ENCODE data around the gene SMARCA5. TPM values are rescaled to one million over a fixed set of nuclear protein-coding genes. Genes with fewer than 3 reads are reported as not detected.
"Not testable (repeated sequence)": the region's sequence is repeated elsewhere in the genome, so short reads cannot be mapped to it uniquely, and the experiment has no call there.

The SMARCA5 gene
- total RNA-seq, 4 donors from 2014 or later: 12.3 to 44.1 (median 29.8) TPM

DNA sequence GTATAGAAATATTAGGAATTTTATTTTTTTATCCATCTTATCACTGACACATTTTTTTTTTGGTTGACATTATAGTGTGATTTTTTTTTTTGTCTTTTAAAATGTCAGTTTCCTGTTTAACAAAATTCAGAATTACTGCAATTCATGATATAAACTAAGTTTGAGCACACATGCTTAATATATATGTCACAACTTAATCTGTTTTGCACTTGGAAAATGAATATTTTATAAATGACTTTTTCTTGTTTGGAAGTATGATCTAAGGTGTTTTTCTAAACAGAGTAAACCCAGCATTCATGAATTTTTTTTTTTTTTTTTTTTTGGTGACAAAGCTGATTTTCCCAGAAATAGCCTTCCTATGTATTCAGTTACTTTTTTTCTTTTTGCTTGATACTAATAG lies 2.4 kb downstream of the SMARCA5 start:
- in situ Hi-C loops (cut with MboI; ENCODE audit: low pct_ligation_motif_present in 1 of 4, low pct_unique_long_range_greater_than_20kb in 1 of 4, low sequenced_read_pairs in 3 of 4) (loop anchor here in 1 of 4 donors (25.0 kb wide), 1 partner anchor 1596 kb away; no protein-coding TSS in a partner anchor), intact Hi-C loops (cut with DNase I; ENCODE audit: low total_unique reads) (no loop called here)
- Histone ChIP-seq H3K27ac (peak overlapping the region in 2 of 4 donors; percentile 96 to 99), H3K4me1 (peaks cover 18 to 51% (median 26%) of the 10 kb centered on the region in 4 donors), H3K9me3 (no peaks in the 10 kb centered on the region), H3K4me3 (peak overlapping the region in 1 of 4 donors; percentile 90), H3K36me3 (peaks cover 0 to 7% (median 0%) of the 10 kb centered on the region in 4 donors), H3K27me3 (no peaks in the 10 kb centered on the region)
- TF ChIP-seq EP300 (IDR thresholded peaks at IDR 0.05; ENCODE audit: low read depth) (no peak), POLR2A (IDR thresholded peaks at IDR 0.05) (no peak), POLR2AphosphoS5 (IDR thresholded peaks at IDR 0.05) (no peak)
- TF ChIP-seq, protein P1, sequence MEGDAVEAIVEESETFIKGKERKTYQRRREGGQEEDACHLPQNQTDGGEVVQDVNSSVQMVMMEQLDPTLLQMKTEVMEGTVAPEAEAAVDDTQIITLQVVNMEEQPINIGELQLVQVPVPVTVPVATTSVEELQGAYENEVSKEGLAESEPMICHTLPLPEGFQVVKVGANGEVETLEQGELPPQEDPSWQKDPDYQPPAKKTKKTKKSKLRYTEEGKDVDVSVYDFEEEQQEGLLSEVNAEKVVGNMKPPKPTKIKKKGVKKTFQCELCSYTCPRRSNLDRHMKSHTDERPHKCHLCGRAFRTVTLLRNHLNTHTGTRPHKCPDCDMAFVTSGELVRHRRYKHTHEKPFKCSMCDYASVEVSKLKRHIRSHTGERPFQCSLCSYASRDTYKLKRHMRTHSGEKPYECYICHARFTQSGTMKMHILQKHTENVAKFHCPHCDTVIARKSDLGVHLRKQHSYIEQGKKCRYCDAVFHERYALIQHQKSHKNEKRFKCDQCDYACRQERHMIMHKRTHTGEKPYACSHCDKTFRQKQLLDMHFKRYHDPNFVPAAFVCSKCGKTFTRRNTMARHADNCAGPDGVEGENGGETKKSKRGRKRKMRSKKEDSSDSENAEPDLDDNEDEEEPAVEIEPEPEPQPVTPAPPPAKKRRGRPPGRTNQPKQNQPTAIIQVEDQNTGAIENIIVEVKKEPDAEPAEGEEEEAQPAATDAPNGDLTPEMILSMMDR (IDR thresholded peaks at IDR 0.05): no peak
- no peak for DNase-seq

DNA sequence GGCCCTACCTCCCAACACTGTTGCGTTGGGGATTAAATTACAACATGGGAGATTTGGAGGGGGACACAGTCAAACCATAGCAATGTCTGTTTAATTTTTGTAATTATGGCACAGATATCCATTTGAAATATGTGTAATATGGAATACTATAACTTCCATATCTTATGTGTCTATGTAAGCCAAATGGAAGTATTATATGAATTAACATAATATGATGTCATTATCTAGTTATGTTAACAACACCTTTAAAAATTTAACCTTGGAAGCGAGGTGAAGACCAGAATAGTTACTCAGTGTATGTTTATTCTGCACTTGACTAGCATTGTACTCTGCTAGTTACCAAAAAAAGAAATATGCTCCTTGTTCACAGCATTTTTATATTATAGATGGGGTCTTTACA lies 4.3 kb downstream of the SMARCA5 start:
- Histone ChIP-seq H3K4me3 (no peak overlapping the region), H3K36me3 (peaks cover 0 to 23% (median 7%) of the 10 kb centered on the region in 4 donors), H3K27ac (no peak overlapping the region), H3K27me3 (no peaks in the 10 kb centered on the region), H3K4me1 (peaks cover 18 to 47% (median 24%) of the 10 kb centered on the region in 4 donors), H3K9me3 (no peaks in the 10 kb centered on the region)
- WGBS, 2 donors (ENCODE audit: low coverage in 1 of 2): 88 to 94% methylated on average over 2 of the region's 2 CpGs
- TF ChIP-seq, protein P1 (IDR thresholded peaks at IDR 0.05): no peak
- no peak for TF ChIP-seq EP300 (IDR thresholded peaks at IDR 0.05; ENCODE audit: low read depth)
- no peak for TF ChIP-seq POLR2AphosphoS5 (IDR thresholded peaks at IDR 0.05)
- TF ChIP-seq POLR2A (IDR thresholded peaks at IDR 0.05): no peak
- intact Hi-C loops (cut with DNase I; ENCODE audit: low total_unique reads): no loop called here
- in situ Hi-C loops (cut with MboI; ENCODE audit: low pct_ligation_motif_present in 1 of 4, low pct_unique_long_range_greater_than_20kb in 1 of 4, low sequenced_read_pairs in 3 of 4): loop anchor here in 1 of 4 donors (25.0 kb wide), 1 partner anchor 1595 kb away; no protein-coding TSS in a partner anchor
- DNase-seq: no peak

DNA sequence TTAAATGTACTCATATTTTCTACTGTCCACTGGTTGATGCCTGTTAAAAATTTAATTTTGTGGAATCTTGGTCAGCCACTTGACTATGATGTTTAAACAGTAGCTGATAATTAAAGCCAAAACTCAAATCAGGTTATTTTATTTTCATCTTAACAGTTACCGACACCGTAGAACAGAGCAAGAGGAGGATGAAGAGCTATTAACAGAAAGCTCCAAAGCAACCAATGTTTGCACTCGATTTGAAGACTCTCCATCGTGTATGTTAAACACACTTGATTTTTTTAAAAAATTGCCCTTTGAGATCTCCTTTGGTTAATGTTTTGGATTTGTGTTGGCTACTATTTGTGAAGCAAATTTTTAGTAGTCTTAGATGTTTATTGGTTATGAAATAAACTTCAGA lies 10.7 kb downstream of the SMARCA5 start:
- in situ Hi-C loops (cut with MboI; ENCODE audit: low pct_ligation_motif_present in 1 of 4, low pct_unique_long_range_greater_than_20kb in 1 of 4, low sequenced_read_pairs in 3 of 4) (loop anchor here in 1 of 4 donors (25.0 kb wide), 1 partner anchor 1588 kb away; no protein-coding TSS in a partner anchor), intact Hi-C loops (cut with DNase I; ENCODE audit: low total_unique reads) (no loop called here)
- no peak for DNase-seq
- H3K27ac ChIP-seq: no peak overlapping the region
- H3K36me3 ChIP-seq: peaks cover 0 to 75% (median 31%) of the 10 kb centered on the region in 4 donors
- WGBS, 2 donors (ENCODE audit: low coverage in 1 of 2): 93 to 100% methylated on average over 4 of the region's 4 CpGs
- TF ChIP-seq EP300 (IDR thresholded peaks at IDR 0.05; ENCODE audit: low read depth) (no peak), POLR2A (IDR thresholded peaks at IDR 0.05) (no peak), POLR2AphosphoS5 (IDR thresholded peaks at IDR 0.05) (no peak)
- TF ChIP-seq, protein P1 (IDR thresholded peaks at IDR 0.05): no peak
- peaks cover 0 to 8% (median 2%) of the 10 kb centered on the region in 4 donors for H3K4me1 ChIP-seq
- H3K9me3 ChIP-seq: no peaks in the 10 kb centered on the region
- no peak overlapping the region for H3K4me3 ChIP-seq
- no peaks in the 10 kb centered on the region for H3K27me3 ChIP-seq

DNA sequence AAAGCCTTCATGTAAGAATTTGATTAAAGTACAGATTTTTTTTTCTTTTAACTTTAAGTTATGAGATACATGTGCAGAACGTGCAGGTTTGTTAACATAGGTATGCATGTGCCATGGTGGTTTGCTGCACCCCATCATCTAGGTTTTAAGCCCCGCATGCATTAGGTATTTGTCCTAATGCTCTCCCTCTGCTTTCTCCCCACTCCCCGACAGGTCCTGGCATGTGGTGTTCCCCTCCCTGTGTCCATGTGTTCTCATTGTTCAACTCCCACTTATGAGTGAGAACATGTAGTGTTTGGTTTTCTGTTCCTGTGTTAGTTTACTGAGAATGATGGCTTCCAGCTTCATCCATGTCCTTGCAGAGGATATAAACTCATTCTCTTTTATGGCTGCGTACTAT lies 14.5 kb downstream of the SMARCA5 start:
- in situ Hi-C loops (cut with MboI; ENCODE audit: low pct_ligation_motif_present in 1 of 4, low pct_unique_long_range_greater_than_20kb in 1 of 4, low sequenced_read_pairs in 3 of 4); H3K4me3 ChIP-seq; H3K27ac ChIP-seq; intact Hi-C loops (cut with DNase I; ENCODE audit: low total_unique reads); DNase-seq; H3K27me3 ChIP-seq; H3K4me1 ChIP-seq; H3K9me3 ChIP-seq: not testable (repeated sequence)
- 87 to 91% methylated on average over 4 of the region's 4 CpGs for WGBS, 2 donors (ENCODE audit: low coverage in 1 of 2)
- peaks cover under 1 to 74% (median 34%) of the 10 kb centered on the region in 4 donors for H3K36me3 ChIP-seq

DNA sequence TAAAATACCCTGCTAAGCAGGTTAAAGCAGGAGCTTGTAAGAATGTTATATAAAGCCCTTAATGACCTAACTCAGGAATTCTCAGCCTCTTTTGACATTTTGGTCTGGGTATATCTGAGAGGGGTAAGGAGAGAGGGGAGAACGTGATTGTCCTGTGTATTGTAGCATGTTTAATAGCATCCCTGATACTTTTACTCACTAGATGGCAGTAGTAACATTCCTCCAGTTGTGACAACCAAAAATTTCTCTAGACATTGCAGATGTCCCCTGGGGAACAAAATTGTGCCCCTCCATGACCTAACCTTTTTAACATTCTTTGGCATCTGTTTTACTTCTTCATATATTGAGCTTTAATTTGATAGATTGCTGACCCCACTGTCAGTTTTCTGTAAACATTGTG lies 17.9 kb downstream of the SMARCA5 start:
- TF ChIP-seq EP300 (IDR thresholded peaks at IDR 0.05; ENCODE audit: low read depth): no peak
- no peak for TF ChIP-seq POLR2A (IDR thresholded peaks at IDR 0.05)
- in situ Hi-C loops (cut with MboI; ENCODE audit: low pct_ligation_motif_present in 1 of 4, low pct_unique_long_range_greater_than_20kb in 1 of 4, low sequenced_read_pairs in 3 of 4): no loop called here
- Histone ChIP-seq H3K27ac (no peak overlapping the region), H3K36me3 (peaks cover 0 to 78% (median 37%) of the 10 kb centered on the region in 4 donors), H3K4me1 (peaks cover 0 to 5% (median 0%) of the 10 kb centered on the region in 4 donors), H3K4me3 (no peak overlapping the region), H3K27me3 (no peaks in the 10 kb centered on the region), H3K9me3 (no peaks in the 10 kb centered on the region)
- WGBS, 2 donors (ENCODE audit: low coverage in 1 of 2): 29 to 30% methylated on average over 1 of the region's 1 CpG
- intact Hi-C loops (cut with DNase I; ENCODE audit: low total_unique reads): no loop called here
- no peak for DNase-seq
